C4-2B (cell line): ENCODE data around the gene PHETA1.

Experiments used
- ZFX ChIP-seq: fragments of 450-650 bp; IDR thresholded peaks from 2 replicates; pipeline ENCODE4 v1.6.1; 2017
- TF ChIP-seq, protein P1 (sequence below): fragments of 450-650 bp; conservative IDR thresholded peaks from 2 replicates; pipeline ENCODE4 v1.5.1; 2017; ENCODE audit warnings: mild to moderate bottlenecking

DNA sequence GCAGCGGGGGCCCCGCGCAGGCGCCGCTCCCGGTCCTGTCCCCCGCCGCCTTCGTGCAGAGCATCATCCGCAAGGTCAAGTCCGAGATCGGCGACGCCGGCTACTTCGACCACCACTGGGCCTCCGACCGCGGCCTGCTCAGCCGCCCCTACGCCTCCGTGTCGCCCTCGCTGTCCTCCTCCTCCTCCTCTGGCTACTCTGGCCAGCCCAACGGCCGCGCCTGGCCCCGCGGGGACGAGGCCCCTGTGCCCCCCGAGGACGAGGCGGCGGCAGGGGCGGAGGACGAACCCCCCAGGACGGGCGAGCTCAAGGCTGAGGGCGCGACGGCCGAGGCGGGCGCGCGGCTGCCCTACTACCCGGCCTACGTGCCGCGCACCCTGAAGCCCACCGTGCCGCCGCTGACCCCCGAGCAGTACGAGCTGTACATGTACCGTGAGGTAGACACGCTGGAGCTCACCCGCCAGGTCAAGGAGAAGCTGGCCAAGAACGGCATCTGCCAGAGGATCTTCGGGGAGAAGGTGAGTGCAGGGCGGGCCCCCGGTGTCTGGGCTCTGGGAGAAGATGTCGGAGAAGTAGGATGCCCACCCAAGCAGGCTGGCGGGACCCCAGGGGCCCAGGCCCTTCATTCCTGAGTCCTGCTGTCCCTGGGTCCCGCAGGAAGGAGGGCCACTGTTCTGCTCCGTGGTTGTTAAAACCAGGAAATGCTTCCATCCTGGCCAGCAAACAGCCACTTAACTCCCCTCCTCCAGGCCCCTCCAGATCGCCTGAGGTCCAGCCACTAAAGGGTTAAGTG lies 48.4 kb downstream of the PHETA1 start:
- TF ChIP-seq, protein P1, sequence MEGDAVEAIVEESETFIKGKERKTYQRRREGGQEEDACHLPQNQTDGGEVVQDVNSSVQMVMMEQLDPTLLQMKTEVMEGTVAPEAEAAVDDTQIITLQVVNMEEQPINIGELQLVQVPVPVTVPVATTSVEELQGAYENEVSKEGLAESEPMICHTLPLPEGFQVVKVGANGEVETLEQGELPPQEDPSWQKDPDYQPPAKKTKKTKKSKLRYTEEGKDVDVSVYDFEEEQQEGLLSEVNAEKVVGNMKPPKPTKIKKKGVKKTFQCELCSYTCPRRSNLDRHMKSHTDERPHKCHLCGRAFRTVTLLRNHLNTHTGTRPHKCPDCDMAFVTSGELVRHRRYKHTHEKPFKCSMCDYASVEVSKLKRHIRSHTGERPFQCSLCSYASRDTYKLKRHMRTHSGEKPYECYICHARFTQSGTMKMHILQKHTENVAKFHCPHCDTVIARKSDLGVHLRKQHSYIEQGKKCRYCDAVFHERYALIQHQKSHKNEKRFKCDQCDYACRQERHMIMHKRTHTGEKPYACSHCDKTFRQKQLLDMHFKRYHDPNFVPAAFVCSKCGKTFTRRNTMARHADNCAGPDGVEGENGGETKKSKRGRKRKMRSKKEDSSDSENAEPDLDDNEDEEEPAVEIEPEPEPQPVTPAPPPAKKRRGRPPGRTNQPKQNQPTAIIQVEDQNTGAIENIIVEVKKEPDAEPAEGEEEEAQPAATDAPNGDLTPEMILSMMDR, result no peak
- no peak for TF ChIP-seq ZFX
